GM10266 (cell line): ENCODE measurements around the gene ZNF74.
"Not testable (repeated sequence)": the region's sequence is repeated elsewhere in the genome, so short reads cannot be mapped to it uniquely, and the experiment has no call there.

ENCODE experiments used
- DNase-seq: peaks from one replicate; pipeline ENCODE4 v3.0.0; 2012; ENCODE audit errors: extremely low spot score
- TF ChIP-seq, protein P1 (sequence below): IDR thresholded peaks from 2 replicates; pipeline ENCODE4 v1.5.1; 2012; ENCODE audit warnings: mild to moderate bottlenecking, low read depth; ENCODE audit not compliant: control insufficient read depth, insufficient read depth; ENCODE audit errors: missing control alignments

The ZNF74 gene

GRCh38 chr22:20444325-20444724 lies 50.4 kb downstream of the ZNF74 start:
- no peak for DNase-seq
- TF ChIP-seq, protein P1, sequence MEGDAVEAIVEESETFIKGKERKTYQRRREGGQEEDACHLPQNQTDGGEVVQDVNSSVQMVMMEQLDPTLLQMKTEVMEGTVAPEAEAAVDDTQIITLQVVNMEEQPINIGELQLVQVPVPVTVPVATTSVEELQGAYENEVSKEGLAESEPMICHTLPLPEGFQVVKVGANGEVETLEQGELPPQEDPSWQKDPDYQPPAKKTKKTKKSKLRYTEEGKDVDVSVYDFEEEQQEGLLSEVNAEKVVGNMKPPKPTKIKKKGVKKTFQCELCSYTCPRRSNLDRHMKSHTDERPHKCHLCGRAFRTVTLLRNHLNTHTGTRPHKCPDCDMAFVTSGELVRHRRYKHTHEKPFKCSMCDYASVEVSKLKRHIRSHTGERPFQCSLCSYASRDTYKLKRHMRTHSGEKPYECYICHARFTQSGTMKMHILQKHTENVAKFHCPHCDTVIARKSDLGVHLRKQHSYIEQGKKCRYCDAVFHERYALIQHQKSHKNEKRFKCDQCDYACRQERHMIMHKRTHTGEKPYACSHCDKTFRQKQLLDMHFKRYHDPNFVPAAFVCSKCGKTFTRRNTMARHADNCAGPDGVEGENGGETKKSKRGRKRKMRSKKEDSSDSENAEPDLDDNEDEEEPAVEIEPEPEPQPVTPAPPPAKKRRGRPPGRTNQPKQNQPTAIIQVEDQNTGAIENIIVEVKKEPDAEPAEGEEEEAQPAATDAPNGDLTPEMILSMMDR: no peak

DNA sequence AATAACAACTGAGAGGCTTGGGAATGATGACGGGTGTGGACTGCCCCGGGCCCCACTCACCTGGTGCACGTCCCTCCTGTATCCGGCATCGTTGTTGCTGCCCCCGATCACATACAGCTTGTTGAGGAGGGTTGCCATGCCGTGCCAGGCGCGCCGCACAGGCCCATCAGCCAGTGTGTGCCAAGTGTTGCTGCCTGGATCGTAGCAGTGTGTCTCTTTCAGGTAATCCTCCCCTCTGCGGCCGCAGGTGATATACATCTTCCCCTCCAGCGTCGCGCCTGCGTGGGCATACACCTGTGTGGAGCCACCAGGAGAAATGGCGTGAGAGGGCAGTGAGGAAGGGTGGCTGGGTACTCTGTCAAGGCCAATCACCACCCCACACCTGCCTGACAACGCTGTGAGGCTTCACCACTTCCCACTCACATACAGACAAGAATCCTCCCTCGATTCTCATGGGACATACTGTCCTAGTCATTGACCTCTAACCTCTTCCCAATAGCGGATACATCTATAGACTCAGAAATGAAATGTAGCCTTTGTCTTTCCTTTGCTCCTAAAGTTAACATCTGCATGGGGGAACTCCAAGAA lies 52.5 kb downstream of the ZNF74 start:
- TF ChIP-seq, protein P1: no peak
- DNase-seq: no peak

DNA sequence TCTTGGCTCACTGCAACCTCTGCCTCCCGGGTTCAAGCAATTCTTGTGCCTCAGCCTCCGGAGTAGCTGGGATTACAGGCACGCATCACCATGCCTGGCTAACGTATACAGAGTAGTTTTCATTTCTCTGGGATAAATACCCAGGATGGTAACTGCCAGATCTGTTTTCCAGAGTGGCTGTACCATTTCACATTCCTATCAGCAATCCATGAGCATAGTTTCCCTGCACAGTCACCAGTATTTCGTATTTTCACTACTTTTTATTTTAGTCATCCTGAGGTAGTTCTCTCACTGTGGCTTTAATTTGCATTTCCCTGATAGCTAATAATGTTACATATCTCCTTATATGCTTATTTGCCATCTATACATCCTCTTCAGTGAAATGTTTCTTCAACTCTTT lies 54.7 kb downstream of the ZNF74 start:
- TF ChIP-seq, protein P1: no peak
- DNase-seq: no peak

DNA sequence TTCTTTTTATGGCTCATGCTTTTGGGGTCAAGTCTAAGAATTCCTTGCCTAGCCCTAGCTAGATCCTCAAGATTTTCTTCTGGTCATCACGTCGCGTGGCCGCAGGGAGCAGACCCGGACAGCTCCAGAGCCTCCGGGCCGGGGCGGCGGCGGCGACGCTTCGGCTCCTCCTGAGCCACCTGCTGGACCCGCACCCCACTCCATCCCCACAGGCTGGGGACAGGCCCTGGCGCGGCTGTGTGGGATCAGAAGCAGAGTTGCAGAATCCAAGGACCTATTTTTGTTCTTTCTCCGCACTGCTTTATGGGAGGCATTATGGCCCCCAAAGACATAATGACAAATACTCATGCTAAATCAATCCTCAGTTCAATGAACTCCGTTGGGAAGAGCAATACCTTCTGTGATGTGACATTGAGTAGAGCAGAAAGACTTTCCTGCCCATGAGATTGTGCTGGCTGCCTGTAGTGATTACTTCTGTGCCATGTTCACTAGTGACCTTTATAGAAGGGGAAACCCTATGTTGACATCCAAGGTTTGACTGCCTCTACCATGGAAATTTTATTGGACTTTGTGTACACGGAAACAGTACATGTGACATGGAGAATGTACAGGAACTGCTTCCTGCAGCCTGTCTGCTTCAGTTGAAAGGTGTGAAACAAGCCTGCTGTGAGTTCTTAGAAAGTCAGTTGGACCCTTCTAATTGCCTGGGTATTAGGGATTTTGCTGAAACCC lies 56.0 kb downstream of the ZNF74 start:
- DNase-seq: no peak
- TF ChIP-seq, protein P1: no peak

- no peak for DNase-seq
- TF ChIP-seq, protein P1: no peak
Measured at GRCh38 chr22:20450551-20450906, 56.6 kb downstream of the ZNF74 start.

DNA sequence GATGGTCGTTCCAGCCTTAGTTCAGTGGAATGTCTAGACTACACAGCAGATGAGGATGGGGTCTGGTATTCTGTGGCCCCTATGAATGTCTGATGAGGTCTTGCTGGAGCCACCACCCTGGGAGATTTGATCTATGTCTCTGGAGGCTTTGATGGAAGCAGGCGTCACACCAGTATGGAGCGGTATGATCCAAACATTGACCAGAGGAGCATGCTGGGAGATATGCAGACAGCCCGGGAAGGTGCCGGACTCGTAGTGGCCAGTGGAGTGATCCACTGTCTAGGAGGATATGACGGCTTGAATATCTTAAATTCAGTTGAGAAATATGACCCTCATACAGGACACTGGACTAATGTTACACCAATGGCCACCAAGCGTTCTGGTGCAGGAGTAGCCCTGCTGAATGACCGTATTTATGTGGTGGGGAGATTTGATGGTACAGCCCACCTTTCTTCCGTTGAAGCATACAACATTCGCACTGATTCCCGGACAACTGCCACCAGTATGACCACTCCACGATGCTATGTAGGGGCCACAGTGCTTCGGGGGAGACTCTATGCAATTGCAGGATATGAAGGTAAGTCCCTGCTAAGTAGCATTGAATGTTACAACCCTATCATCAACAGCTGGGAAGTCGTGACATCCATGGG lies 57.3 kb downstream of the ZNF74 start:
- DNase-seq: not testable (repeated sequence)

DNA sequence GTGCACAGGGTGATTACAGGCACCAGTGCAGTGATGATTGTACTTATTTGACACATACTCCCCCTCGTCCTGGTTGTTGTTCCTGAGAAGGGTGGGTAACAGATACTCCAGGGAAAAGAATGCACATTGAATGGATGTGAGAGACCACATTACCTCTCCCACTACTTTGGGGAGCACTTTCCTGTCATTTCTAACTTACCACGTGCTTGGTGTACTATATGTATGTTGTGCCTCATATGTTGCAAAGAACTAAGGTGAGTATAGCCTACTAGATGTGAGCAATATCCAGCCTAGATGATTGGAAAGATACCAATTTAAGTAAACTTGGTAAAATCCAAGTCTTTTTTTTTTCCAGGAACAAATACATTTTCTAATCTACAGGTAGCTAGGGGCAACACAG lies 58.0 kb downstream of the ZNF74 start:
- no peak for DNase-seq
- TF ChIP-seq, protein P1: no peak
